ENCODE data around the gene FRAS1. TPM values are rescaled to one million over a fixed set of nuclear protein-coding genes. Genes with fewer than 3 reads are reported as not detected.

The FRAS1 gene
- total and polyA plus RNA-seq, 9 of the 15 experiments (the other 6 are each of a cell fraction or from before 2014, with no cell fraction given) = under 0.01 to 0.11 (median 0.04) TPM; not detected in 2

- TF ChIP-seq, protein P1, sequence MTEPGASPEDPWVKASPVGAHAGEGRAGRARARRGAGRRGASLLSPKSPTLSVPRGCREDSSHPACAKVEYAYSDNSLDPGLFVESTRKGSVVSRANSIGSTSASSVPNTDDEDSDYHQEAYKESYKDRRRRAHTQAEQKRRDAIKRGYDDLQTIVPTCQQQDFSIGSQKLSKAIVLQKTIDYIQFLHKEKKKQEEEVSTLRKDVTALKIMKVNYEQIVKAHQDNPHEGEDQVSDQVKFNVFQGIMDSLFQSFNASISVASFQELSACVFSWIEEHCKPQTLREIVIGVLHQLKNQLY (CRISPR knock-in tag; conservative IDR thresholded peaks at IDR 0.05) = no peak
- TF ChIP-seq ZBTB40 (IDR thresholded peaks at IDR 0.05) (no peak), ZBTB40 (CRISPR knock-in tag; IDR thresholded peaks at IDR 0.05) (no peak), NONO (IDR thresholded peaks at IDR 0.05; ENCODE audit: low read depth in 2 of 2, low read length in 1 of 2) (no peak)
These were observed 487.6 kb downstream of the FRAS1 start (continued) for GRCh38 chr4:78544678-78545077.
